Measurements from ENCODE around the gene PCDH12.

Gene PCDH12

GRCh38 chr5:141958113-141958512, at the start of gene PCDH12:
Gene PCDH12, minus strand, starts transcription at chr5:141958202. Its CDS starts 351 bp downstream, at chr5:141957851.
- no peak within 1 kb of the TSS for H3K4me3 ChIP-seq (ENCODE audit: low read depth, low read length)
- no peak for DNase-seq (ENCODE audit: low read depth)

- no peak overlapping the region for H3K4me3 ChIP-seq (ENCODE audit: low read depth, low read length)
- DNase-seq (ENCODE audit: low read depth), result no peak
These were observed 49.2 kb upstream of the PCDH12 start for GRCh38 chr5:142007237-142007544.

- no peak for DNase-seq (ENCODE audit: low read depth)
- H3K4me3 ChIP-seq (ENCODE audit: low read depth, low read length), result no peak overlapping the region
These were observed 48.6 kb upstream of the PCDH12 start for GRCh38 chr5:142006363-142007236.

GRCh38 chr5:142003266-142003800, 45.3 kb upstream of the PCDH12 start:
- no peak overlapping the region for H3K4me3 ChIP-seq (ENCODE audit: low read depth, low read length)
- DNase-seq (ENCODE audit: low read depth), result no peak

GRCh38 chr5:142000704-142001484, 42.9 kb upstream of the PCDH12 start:
- no peak overlapping the region for H3K4me3 ChIP-seq (ENCODE audit: low read depth, low read length)
- no peak for DNase-seq (ENCODE audit: low read depth)

- H3K4me3 ChIP-seq (ENCODE audit: low read depth, low read length), result no peak overlapping the region
- DNase-seq (ENCODE audit: low read depth), result no peak
These were observed 42.2 kb upstream of the PCDH12 start for GRCh38 chr5:142000173-142000572.

- no peak for DNase-seq (ENCODE audit: low read depth)
- H3K4me3 ChIP-seq (ENCODE audit: low read depth, low read length), result no peak overlapping the region
These were observed 39.5 kb upstream of the PCDH12 start for GRCh38 chr5:141997358-141997960.

- H3K4me3 ChIP-seq (ENCODE audit: low read depth, low read length), result no peak overlapping the region
- no peak for DNase-seq (ENCODE audit: low read depth)
These were observed 37.7 kb upstream of the PCDH12 start for GRCh38 chr5:141995656-141996055.

- H3K4me3 ChIP-seq (ENCODE audit: low read depth, low read length), result no peak overlapping the region
- DNase-seq (ENCODE audit: low read depth), result no peak
These were observed 36.6 kb upstream of the PCDH12 start for GRCh38 chr5:141994511-141995136.

GRCh38 chr5:141992349-141992963, 34.5 kb upstream of the PCDH12 start:
- H3K4me3 ChIP-seq (ENCODE audit: low read depth, low read length), result no peak overlapping the region
- DNase-seq (ENCODE audit: low read depth), result no peak

GRCh38 chr5:141989720-141990119, 31.7 kb upstream of the PCDH12 start:
- H3K4me3 ChIP-seq (ENCODE audit: low read depth, low read length), result no peak overlapping the region
- DNase-seq (ENCODE audit: low read depth), result no peak

GRCh38 chr5:141986072-141986471, 28.1 kb upstream of the PCDH12 start:
- no peak for DNase-seq (ENCODE audit: low read depth)
- H3K4me3 ChIP-seq (ENCODE audit: low read depth, low read length), result no peak overlapping the region

- no peak overlapping the region for H3K4me3 ChIP-seq (ENCODE audit: low read depth, low read length)
- no peak for DNase-seq (ENCODE audit: low read depth)
These were observed 24.6 kb upstream of the PCDH12 start for GRCh38 chr5:141982626-141983025.

- no peak for DNase-seq (ENCODE audit: low read depth)
- no peak overlapping the region for H3K4me3 ChIP-seq (ENCODE audit: low read depth, low read length)
These were observed 20.4 kb upstream of the PCDH12 start for GRCh38 chr5:141978389-141978788.

GRCh38 chr5:141976176-141976575, 18.2 kb upstream of the PCDH12 start:
- H3K4me3 ChIP-seq (ENCODE audit: low read depth, low read length), result no peak overlapping the region
- no peak for DNase-seq (ENCODE audit: low read depth)

- DNase-seq (ENCODE audit: low read depth), result no peak
- H3K4me3 ChIP-seq (ENCODE audit: low read depth, low read length), result no peak overlapping the region
These were observed 16.0 kb upstream of the PCDH12 start for GRCh38 chr5:141973871-141974595.

- peak overlapping the region; percentile 92 for H3K4me3 ChIP-seq (ENCODE audit: low read depth, low read length)
- no peak for DNase-seq (ENCODE audit: low read depth)
These were observed 12.1 kb upstream of the PCDH12 start for GRCh38 chr5:141969783-141970771.
